PFSK-1 (cell line): ENCODE results near the gene FCRL1.

Source experiments
- FOXP2 ChIP-seq: optimal IDR thresholded peaks from 2 replicates; pipeline ENCODE3; 2011; ENCODE audit warnings: borderline replicate concordance, control low read depth, inconsistent platforms; ENCODE audit not compliant: insufficient read depth; ENCODE audit errors: extremely low read length, extremely low read depth
- SIN3A ChIP-seq: IDR thresholded peaks from 2 replicates; pipeline ENCODE4 v1.6.1; 2012; ENCODE audit warnings: mild to moderate bottlenecking, low read length, moderate library complexity, borderline replicate concordance; ENCODE audit not compliant: insufficient read depth

GRCh38 chr1:157758018-157758417, 61.9 kb downstream of the FCRL1 start:
- no peak for TF ChIP-seq FOXP2
- TF ChIP-seq SIN3A: no peak
